Measurements from ENCODE around the gene DNAJA2.

The DNAJA2 gene

GRCh38 chr16:46906360-46907060 is 67.0 kb downstream of the DNAJA2 start:
- DNase-seq (ENCODE audit: low read depth in 2 of 3, low spot score in 1 of 3) = no peak

Data from stimulated activated CD4-positive, alpha-beta T cell treated with anti-CD3 and anti-CD28 coated beads, Interleukin-12 subunit alpha, Interleukin-12 subunit beta, amount 100 ng/mL, for 48 hours (primary cell).